SH-SY5Y (cell line): ENCODE data around the gene EGFL7.

Experiments used
- GATA2 ChIP-seq: IDR thresholded peaks from 2 replicates; pipeline ENCODE4 v1.6.1; 2011; ENCODE audit warnings: mild to moderate bottlenecking, low read depth, low read length
- GATA3 ChIP-seq: IDR thresholded peaks from 2 replicates; pipeline ENCODE4 v1.6.1; 2011; ENCODE audit warnings: low read depth, mild to moderate bottlenecking, low read length, moderate library complexity

GRCh38 chr9:136711751-136712689 lies 49.3 kb downstream of the EGFL7 start, which contains the start of gene DIPK1B:
- TF ChIP-seq GATA3 (no peak), GATA2 (no peak)
